Stimulated activated CD4-positive, alpha-beta T cell treated with anti-CD3 and anti-CD28 coated beads, Interleukin-15, amount 100 ng/mL, for 48 hours (primary cell): ENCODE measurements around the gene APLF.
"Not testable (repeated sequence)": the region's sequence is repeated elsewhere in the genome, so short reads cannot be mapped to it uniquely, and the experiment has no call there.

Experiments used
- DNase-seq, 2 donors: peaks; one replicate each; pipeline ENCODE4 v3.0.0-alpha.2; 2020; ENCODE audit warnings: low read depth in 2 of 2

The APLF gene

DNA sequence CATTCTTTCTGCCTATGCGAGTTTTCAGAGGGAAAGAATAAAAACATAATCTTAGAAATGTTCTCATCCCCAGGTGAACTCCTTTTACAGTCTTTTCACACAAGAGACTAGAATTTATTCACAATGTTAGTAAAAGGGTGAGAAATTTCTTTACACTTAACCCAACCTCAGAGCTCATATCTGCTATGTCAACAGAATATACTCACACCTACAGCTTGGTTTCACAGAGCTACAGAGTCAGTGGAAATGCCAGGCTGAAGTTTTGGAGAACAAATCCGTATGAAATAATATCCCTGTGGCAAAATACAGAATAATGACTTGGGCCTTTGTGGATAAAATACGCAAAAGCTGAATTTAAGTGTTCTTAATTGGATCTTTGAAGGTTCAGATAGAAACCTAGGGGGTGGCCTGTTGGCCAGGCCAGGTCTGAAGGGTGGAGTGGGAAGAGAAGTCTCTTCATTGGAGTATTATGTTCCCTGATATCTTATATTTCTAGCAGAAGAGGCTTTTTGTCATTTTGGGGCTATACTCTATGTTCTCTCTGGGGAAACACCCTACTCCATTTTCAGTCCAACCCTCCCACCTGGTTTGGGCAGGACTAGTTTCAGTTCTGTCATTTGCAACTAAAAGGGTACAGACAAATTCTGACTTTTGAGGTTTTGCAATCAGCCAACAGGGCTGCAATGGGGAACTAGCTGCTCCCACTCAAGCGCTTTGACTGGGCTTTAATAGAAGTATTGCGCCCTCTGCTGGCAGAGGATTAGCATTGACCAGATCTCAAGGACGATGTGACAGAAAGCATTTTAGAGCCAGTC is 26.0 kb upstream of the APLF start:
- peak; percentile 78 to 80 for DNase-seq

DNA sequence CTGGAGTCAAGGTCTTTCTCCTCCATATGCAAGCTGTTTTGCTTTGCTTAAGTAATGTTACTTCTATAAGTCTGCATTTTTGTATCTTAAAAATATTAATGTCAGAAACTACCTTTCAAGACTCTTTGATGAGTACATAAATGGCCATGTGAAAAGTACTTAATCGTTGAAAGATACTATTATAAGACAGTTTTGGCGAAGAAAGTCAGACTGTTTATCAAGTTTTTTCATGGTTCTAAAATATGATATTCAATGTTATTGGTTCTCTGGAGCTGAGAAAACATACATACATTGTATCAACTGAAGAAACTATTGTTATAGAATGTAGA is 25.4 kb upstream of the APLF start:
- no peak for DNase-seq

DNA sequence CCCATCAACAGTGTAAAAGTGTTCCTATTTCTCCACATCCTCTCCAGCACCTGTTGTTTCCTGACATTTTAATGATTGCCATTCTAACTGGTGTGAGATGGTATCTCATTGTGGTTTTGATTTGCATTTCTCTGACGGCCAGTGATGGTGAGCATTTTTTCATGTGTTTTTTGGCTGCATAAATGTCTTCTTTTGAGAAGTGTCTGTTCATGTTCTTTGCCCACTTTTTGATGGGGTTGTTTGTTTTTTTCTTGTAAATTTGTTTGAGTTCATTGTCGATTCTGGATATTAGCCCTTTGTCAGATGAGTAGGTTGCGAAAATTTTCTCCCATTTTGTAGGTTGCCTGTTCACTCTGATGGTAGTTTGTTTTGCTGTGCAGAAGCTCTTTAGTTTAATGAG is 21.0 kb upstream of the APLF start:
- DNase-seq: not testable (repeated sequence)

DNA sequence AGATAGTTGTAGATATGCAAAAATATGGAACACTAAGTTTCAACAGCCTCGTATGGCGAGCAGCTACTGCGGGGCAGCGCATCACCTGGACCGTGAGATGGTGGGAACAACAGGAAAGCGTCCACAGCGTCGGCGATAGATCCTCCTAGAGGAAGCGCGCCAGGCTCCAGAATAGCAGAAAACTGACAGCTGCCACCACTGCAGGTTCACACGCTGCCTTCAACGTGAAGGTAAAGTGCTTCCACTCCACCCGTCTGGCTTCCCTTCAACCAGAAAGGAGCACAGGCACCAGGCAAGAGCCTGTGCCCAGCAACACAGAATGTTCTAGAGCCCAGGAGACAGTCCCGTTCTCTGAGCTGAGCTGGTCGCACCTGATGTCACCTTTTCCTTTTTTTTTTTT is 20.3 kb upstream of the APLF start:
- no peak for DNase-seq

DNA sequence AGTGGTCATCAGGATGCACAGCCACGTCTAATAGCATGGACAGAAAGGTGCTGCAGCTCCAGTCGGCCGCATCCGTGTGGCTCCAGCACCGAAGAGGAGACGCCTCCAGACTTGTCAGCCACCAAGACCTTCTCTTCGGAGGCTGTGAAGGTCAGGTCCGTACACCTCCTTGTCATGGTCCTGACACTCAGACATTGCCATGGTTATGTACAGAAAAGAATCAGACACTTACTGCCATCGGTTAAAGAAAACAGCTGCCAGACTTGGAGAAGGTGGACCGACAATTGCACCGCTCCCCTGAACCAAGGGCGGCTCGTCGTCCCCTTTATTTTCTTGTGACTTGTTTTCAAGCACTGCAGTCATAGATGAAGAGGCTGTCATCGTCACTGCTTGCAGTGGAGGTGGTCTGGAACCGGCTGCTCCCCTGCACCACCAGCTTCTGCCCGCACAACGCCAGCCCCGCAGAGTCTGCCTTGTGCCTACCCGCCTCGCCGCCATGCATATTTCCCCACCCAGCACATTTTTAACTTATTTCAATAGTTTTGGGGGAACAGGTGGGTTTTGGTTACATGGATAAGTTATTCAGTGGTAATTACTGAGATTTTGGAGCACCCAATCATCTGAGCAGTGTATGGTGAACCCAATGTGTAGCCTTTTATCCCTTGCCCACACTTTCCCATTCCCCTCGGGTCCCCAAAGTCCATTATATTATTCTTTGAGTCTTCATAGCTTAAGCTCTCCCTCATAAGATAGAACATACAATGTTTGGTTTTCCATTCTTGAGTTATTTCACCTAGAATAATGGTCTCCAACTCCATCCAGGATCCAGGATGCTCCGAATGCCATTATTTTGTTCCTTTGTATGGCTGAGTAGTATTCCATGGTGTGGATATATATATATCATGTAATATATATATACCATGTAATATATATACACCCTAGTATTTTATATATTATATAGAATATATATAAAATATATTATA is 18.4 kb upstream of the APLF start:
- no peak for DNase-seq

DNA sequence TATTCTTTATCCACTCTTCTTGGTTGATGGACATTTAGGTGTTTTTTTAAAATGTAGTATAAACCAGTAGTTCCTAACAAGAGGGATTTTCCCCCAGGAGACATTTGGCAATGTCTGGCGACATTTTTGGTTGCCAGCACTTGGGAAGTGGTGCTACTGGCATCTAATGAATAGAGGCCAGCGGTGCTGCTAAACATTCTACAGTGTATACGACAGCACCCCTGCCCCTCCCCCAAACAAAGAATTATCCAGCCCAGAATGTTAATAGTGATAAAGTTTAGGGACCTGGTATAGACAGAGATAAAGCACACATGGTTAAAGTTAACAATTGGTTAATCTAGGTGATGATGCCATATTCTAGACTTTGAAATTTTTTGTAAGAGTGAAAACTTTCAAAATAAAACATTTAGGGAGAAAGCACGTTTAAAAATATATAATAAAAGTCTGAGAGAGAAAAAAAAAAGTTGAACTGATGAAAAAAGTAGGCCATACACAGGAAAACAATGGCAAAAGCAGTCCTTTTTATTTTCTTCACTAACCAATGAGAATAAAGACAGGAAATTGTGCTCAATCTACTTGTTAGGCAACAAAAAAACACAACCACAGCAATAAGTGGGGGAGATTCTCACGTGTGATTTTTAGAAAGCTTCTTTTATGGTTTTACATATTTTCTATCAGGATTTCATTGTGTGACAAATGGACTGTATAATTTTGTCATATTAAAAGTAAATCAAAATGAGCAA is 15.1 kb upstream of the APLF start:
- DNase-seq: no peak

DNA sequence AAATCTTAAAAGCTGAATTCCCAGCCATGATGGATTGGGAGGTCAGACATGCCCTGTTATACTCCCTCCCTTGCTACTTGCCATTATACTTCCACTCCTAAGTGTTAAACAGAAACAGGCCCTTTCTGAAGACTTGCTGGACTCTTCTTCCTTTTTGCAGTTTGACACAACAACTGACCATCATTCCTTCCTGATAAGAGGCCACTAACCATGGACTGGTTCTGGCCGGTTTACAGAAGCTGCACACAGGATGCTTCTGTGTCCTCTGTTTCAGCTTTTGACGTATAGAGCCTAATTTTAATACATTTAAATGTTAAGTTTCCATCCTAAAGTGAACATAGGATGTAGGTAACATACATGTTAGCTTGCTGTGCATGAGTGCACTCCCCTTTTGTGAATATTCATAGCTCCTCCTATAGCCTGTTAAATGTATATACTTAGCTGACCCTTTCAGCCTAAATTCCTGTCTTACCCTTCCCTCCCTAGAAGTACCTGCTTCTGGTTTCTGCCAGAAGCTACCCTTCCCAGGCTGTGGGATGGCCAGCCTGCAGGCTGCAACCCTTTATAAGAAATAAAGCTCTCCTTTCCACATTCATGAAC is 13.5 kb upstream of the APLF start:
- no peak for DNase-seq

DNA sequence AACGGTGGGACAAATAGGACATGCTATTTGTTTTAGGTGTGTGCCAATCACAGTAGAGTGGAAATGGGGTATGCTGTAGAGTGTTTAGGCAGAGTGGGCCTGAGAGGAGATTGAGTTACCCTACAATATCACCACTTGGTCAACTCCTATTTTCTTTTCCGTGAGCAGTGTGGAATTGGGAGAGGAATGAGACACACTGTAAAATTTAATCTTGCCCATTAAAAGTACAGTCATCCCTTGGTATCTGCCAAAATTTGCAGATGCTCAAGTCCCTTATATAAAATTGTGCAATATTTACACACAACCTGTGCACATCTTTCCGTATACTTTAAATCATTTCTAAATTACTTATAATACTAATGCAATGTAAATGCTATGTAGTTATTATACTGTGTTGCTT is 12.7 kb upstream of the APLF start:
- no peak for DNase-seq

DNA sequence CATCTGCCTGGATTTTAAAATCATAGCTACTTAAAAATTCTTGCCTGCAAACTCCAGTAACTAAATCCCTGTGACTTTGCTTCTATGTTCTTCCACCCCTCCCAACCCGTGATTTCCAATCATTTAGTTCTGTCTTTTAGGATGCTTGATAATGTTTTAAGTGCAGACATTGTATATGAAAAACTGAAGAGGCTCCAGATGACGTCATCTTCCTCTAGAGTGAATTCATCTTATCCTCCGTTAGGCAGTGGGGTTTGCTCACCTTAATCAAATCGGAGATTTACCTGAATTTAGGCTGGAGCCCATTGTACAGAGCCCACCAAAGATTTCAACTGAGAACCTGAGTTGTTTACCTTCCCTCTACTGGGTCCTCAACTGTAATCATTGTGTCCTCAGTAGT is 11.2 kb upstream of the APLF start:
- DNase-seq: no peak

DNA sequence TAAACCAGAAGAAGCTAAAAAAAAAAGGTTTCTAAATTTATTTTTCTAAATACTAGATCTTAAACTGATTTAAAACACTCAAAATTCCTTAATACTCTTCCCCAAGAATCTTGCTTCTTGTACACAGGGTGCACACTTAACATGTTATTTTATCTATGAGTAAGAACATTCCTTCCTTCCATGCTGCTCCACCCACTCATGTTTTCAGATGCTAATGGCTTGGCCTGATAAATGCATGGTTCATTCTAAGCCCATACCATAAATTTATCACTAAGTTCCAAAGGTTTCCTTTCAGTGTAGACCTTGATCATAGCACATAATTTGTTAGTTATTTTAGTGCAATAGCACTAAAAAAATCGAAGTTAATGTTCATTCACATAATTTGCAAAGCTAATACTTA is 8.4 kb upstream of the APLF start:
- no peak for DNase-seq

DNA sequence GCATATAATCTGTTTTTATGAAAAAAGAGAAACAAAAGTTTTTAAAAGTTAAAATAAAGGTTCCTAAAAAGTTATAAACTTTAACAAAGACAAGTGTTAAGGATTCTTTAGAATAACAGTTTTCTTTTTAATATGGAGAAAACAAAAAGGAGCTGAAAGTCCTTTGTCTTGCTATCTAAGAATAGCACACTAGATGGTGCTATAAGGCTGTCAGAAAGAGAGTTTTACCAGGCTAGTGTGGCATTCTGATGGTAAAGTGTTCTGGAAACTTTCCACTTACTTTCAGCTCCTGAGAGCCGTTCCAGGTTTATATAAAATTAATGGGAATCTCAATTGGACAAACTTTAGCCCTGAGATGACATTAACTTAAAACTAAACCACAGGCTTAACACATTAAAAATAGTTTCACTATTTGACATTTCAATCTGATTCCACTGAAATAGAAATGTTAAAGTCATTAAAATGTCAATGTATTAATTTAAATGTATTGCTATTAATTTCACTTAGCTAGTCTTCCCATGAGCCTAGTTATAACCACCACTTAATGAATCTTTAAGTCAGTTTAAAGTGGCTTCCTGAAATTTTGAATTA is 4.0 kb upstream of the APLF start:
- no peak for DNase-seq

DNA sequence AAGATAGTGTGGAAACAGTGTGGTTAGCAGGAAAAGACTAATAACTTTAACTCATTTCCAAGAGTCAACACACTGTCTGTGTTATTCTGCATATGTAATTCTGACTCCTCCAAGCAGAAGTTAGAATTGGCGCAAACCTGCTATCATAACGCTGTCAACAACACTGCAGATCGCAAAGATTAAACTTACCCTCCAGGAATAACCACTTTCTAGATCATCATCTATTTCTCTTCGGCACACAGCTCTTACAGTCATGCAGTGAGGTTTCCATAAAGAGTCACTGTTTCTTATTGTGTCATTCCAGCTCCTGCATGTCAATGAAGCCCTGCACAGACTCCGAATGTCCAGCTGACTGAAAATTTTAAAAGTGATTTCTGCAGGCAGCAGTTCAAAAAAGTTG is 2.7 kb upstream of the APLF start:
- no peak for DNase-seq

DNA sequence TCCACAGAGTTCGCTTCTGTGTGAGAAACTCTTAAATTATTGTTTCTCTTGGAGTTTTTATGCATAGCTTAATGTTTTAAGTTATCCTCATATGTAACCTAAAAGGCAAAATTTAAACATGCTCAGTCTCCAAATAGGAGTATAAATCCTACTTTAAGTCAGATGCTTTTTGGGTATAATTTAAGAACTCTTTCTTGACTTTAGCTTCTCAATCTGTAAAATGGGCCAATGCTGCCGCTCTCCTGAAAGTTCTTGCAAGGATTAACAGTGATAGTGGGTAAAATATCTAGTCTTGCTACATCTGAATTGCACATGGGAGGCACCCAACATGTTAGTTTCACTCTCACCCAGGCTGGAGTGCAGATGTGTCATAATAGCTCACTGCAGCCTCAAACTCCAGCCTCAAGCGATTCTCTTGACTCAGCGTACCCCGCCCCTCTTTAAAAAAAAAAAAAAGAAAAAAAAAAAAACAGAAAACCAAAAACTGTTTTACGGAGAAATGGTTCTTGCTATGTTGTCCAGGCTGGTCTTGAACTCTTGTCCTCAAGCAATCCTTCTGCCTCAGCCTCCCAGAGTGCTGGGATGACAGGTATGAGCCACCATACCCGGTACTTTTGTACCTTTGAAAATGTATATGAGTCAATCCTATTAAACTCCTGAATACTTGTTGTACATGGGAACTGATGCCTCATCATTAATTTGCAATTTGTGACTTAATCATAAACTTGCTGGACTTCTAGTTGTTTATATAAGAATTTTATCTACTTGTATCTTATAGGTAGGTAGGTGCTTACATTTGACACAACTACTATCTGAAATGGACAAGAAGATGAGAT is 2.1 kb upstream of the APLF start:
- peak; percentile 31 to 48 for DNase-seq

DNA sequence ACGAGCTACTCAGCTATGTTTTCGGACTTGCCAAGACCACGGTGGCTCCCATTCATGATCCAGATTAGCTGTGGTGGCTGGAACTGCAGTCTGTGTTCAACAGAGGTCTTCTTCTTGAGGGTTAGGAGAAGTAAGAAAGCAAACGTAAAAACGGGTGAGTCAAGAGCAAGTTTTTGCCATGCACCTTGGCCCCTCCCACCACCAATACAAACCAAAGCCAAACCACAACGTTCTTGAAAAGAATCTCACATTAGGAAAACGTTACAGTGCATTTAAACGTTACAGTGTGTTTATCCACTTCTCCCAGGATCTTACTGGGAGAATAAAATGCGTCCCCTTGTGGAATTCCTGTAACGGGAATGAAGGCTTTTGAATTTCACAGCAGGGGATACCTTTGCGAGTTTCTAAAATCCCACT is 1.0 kb upstream of the APLF start:
- peak; percentile 33 to 47 for DNase-seq

DNA sequence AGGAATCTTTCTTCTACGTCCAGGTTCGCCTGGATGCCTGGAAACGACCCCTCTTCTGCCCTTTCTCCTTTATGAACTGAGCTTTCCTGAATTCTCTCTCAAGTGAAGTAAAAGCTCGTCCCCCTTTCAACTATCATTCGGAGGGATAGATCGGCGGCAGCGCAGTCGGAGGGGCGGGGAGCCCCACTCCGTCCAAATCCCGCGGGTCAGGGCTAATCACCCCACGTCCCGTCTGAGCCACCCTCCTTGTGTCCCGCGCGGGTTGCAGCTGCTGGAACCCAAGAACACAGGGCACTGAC is 658 bp upstream of the APLF start:
- no peak for DNase-seq

DNA sequence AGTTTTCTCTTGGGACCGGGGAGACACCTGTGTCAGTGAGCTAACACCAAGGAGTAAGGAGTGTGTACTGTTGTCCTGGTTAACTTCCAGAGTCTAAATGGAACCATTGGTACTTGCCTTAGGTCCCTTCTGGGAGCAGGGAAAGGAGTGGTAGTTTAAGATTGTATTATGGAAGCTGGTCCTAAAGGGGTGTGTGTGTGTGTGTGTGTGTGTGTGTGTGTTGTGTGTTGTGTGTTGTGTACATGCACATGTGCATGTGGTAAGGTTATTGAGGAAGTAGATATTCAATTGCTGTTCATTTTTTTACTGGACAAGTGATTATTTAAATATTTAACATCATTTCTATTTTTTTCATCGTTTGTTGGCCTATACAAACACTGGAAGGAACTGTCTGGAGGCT is 1.4 kb downstream of the APLF start:
- no peak for DNase-seq

DNA sequence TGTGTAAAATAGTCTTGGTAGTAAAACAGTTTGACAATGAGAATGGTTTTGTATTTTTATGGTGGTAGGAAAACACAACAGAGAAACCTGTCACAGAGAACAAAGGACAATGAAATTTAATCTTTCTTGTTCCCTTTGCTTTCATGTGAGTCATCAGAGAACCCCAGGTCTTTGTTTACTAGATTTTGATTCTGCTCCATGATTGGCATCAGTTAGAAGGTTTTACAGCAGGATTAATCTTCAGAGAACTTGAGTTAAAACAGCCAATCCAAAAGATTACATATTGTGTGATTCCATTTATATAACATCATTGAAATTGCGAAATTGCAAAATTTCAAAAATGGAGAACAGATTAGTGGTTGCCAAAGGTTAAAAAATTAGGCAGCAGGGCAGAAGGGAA is 2.5 kb downstream of the APLF start:
- DNase-seq: no peak

DNA sequence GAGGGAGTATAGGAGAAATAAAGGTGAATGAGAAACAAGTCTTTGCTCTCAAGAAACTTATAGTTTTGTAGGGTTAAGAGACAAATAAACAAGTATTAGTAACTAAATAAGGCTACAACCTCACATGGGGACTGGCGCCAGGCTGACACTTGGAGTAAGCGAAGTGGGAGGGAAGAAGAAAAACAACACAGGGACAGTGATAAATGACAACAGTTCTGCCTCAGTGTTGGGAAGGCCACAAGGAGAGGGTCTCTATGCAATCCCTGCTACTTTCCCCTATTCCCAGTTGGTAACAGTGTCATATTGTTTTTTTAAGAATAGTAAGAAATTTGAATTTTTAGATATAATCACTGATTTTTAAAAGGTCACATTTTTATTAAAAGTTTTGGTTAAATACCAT is 4.0 kb downstream of the APLF start:
- DNase-seq: no peak

DNA sequence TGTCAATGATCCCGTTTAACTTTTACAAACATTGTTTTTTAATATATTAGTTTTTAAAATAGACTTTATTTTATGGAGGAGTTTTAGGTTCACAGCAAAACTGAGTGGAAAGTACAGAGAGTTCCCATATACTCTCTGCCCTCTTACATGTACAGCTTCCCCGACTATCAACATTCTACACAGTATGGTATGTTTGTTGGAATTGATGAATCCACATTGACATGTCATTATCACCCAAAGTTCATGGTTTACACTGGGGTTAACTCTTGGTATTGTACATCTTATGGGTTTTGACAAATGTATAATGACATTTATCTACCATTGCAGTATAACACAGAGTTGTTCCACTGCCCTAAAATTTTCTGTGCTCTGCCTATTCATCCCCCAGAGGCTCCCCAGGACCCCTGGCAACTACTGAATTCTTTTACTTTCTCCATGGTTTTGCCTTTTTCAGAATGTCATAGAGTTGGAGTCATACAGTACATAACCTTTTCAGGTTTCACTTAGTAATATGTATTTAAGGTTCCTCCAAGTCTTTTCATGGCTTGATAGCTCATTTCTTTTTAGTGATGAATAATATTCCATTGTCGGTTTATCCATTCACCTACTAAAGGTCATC is 5.5 kb downstream of the APLF start:
- no peak for DNase-seq

DNA sequence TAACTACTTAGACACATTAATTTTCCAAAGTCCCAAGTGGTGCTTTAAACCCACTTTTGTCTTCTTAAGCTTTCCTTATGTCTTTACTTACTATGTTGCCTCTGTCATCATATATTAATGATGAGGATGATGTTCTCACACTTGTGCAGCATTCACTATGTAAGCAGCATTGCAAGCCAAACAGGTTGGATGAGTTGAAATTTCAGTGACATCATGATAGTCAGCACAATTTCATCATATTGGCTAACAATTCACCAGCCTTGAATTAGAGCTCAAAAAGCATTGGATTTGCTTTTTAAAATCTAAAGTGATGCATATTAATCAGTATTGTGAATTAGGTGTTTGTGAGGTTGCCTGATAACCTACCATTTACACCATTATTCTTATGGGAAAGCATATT is 7.7 kb downstream of the APLF start:
- DNase-seq: no peak
